Activated T-cell treated with anti-CD3 and anti-CD28 coated beads, Interleukin-2, amount 50 U/mL, for 72 hours (primary cell): ENCODE measurements around the gene CD300LD. TPM values are rescaled to one million over a fixed set of nuclear protein-coding genes. Genes with fewer than 3 reads are reported as not detected.

Experiments
- total RNA-seq, 2 donors: library from RNA; stranded (reverse); gene quantifications; one replicate each; pipeline ENCODE4 v1.2.3, GENCODE V29; 2022

The CD300LD gene
- total RNA-seq, 2 donors from 2014 or later: 0.19 to 0.31 TPM

Other genes with a start within 250 kb of the CD300LD start
- gene BTBD17, start 230.4 kb downstream of the CD300LD start, total RNA-seq: not detected
- gene GPR142, start 224.8 kb downstream of the CD300LD start, total RNA-seq: not detected
- 1 to 10 TPM; 1.3 to 2.3 TPM for gene GPRC5C, start 160.2 kb downstream of the CD300LD start, total RNA-seq
- 1 to 10 TPM; 3.9 to 7.2 TPM for gene CD300A, start 125.6 kb downstream of the CD300LD start, total RNA-seq
- not detected for gene CD300LB, start 60.8 kb downstream of the CD300LD start, total RNA-seq
- under 1 TPM in 1 of 2 donors, not detected in 1; 0.16 TPM for gene CD300C, start 46.2 kb downstream of the CD300LD start, total RNA-seq
- not detected for gene CD300H, start 24.8 kb downstream of the CD300LD start, total RNA-seq
- gene CD300E, start 31.5 kb upstream of the CD300LD start, total RNA-seq: not detected
- not detected for gene CD300LF, start 120.6 kb upstream of the CD300LD start, total RNA-seq
- gene RAB37, start 145.0 kb upstream of the CD300LD start, total RNA-seq: 10 to 100 TPM; 13.6 to 18.1 TPM
- 10 to 100 TPM; 78.8 to 81.2 TPM for gene NHERF1, start 156.3 kb upstream of the CD300LD start, total RNA-seq
- 10 to 100 TPM; 49.7 to 58.4 TPM for gene NAT9, start 184.1 kb upstream of the CD300LD start, total RNA-seq